A673 (cell line): Measurements from ENCODE around the gene CLTCL1.

Experiments used
- CTCF ChIP-seq: fragments of 300-800, 200-600 bp; sonication (generic); conservative IDR thresholded peaks from 2 replicates; pipeline ENCODE4 v1.5.1; 2017; ENCODE audit warnings: low read depth, mild to moderate bottlenecking, antibody characterized with exemption, low read length, moderate library complexity, mixed read lengths
- EZH2 ChIP-seq: fragments of 200-600 bp; sonication (generic); IDR thresholded peaks from 2 replicates; pipeline ENCODE4 v1.6.1; 2017; ENCODE audit warnings: borderline replicate concordance, low read depth, mild to moderate bottlenecking, mixed read lengths, antibody characterized with exemption, low read length; ENCODE audit not compliant: poor library complexity, severe bottlenecking

- TF ChIP-seq CTCF (no peak), EZH2 (no peak)
These were observed 4.3 kb downstream of the CLTCL1 start for GRCh38 chr22:19287076-19287707.
